Caki2 (cell line): Measurements from ENCODE around the gene TEX53. TPM values are rescaled to one million over a fixed set of nuclear protein-coding genes. Genes with fewer than 3 reads are reported as not detected.

Experiments
- DNase-seq: peaks from one replicate; pipeline ENCODE4 v3.0.0-alpha.2; 2015; ENCODE audit warnings: low read depth
- in situ Hi-C: cut with HindIII; loops from 2 replicates; pipeline ENCODE4 v1.10.0; 2016; ENCODE audit warnings: low sequenced_read_pairs, low pct_unique_long_range_greater_than_20kb, mixed read lengths
- total RNA-seq: library from RNA; depleted of rRNA; stranded (reverse); fragments of >200 nt; shearing (Covaris generic); gene quantifications from 2 replicates; pipeline ENCODE4 v1.2.3, GENCODE V29; 2014; ENCODE audit warnings: low replicate concordance

The TEX53 gene
- total RNA-seq, 1 experiment from 2014 or later = not detected

DNA sequence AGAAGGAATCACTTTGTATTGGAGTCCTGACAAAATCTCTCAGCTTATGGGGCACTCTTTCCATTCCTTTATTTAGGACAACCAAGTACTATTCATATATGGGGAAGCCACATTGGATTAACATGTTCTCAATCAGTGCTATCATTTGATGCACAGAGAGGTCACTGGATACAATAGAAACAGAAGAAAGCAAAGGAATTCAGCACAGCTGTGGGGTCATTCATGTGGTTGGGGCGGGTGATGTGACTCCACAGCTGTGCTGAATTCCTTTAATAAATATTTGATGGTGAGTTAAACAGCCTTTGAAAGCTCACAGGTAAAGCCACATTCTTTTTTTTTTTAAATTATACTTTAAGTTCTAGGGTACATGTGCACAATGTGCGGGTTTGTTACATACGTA, 25.2 kb upstream of the TEX53 start:
- DNase-seq = no peak
- in situ Hi-C loops = no loop called here

DNA sequence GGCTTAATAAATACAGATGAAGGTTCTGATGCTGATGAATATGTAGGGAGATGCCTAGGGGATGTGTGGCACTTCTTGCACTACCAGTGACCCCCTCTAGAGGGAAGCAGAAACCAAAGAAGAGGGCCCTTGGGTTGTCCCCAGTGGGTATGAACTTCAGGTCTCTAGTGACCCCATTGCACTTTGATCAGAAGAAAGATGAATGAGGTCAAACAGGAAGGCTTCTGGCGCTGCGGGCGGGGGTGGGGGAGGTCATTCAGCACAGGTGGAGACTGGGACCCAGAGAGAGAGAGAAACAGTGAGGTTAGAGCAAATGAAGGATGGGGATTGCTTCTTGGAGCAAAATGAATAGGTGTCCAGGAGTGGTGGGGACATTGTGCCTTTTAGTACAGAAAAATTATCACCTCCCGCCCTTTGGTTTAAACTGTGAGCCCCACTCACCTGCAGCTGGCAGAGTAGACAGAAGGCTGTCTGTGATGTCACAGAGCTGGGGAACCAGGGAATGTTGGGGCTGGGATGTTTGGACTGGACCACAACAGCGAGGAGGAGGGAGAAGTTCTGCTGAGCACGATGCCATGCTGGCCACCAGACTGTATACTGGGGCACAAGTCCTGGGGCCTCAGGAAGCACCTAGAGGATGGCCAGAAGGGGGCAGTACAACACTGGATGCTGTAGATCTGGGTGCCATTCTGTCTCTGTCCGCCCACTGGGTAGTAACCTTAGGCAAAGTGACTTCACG, 24.2 kb upstream of the TEX53 start, which contains the start of gene TEX48:
TSS of gene TEX48 (minus strand) at position 599 of the 739 bp plus-strand sequence. CDS start 10,469 bp downstream, outside the sequence.
- in situ Hi-C loops = no loop called here
- peak; percentile 52 for DNase-seq

DNA sequence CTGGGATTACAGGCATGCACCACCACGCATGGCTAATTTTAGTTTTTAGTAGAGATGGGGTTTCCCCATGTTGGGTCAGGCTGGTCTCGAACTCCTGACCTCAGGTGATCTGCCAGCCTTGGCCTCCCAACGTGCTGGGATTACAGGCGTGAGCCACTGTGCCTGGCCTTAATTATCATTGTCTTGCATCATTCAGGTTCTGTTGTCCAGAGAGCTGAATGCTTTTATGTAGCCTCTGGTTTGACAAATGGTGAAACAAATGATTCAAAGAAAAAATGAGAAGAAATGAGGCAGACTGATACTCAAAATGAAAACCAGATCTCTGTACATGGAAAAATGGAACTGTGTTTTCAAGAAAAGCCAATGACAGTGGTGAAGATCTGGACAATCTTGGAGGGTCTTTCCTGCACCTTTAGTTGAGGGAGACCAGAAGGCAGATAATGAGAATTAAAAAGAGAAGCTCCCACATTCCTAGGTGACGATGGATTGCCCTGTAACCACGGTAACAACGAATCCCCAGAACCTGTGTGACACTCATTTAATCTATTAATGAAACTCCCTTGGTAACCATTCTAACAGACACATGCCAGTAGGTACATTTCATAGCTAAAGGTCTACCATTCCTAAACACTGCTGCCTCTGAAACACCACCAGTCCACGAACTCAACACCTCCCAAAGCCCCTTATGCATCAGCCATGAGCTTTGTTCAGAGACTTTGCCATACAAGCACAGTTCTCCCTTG, 22.8 kb upstream of the TEX53 start:
- in situ Hi-C loops = no loop called here
- no peak for DNase-seq

DNA sequence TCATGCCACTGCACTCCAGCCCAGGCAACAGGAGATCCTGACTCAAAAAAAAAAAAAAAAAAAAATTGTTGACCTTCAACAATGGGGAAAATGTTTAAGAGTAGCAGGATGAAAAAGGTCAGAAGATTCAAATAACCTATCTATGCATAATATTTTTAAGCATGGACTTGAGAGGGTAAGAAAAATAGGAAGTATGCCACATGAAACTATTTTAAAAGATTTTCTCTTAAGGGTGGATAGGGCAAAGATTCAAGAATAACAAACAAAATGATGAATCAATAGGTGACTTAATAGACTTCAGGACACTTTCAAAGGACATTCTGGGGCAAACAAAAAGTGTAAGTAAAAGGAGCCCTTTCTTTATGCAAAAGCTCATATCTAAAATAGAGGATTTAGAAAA, 21.2 kb upstream of the TEX53 start:
- in situ Hi-C loops = no loop called here

DNA sequence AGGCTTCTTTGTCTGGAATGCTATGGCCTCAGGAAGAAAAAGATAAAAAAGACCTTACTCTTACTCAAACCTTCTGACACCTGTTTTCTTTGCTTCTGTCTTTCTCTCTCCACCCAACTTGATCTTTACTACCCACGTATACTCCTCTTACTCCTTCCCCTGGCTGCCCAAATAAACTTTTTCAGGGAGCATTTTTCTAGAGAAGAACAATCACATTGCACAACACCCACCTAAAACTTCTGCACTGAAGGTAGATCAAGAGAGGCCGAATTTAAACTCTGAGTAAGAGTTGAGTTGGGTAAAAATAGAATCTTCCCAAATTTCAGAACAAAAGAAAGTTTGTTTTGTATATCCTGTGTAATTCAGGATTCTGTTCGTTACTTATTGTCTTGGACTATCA, 20.5 kb upstream of the TEX53 start:
- in situ Hi-C loops = no loop called here

More for the DNA sequence above, 21.2 kb upstream of the TEX53 start:
- DNase-seq = peak; percentile 65

DNA sequence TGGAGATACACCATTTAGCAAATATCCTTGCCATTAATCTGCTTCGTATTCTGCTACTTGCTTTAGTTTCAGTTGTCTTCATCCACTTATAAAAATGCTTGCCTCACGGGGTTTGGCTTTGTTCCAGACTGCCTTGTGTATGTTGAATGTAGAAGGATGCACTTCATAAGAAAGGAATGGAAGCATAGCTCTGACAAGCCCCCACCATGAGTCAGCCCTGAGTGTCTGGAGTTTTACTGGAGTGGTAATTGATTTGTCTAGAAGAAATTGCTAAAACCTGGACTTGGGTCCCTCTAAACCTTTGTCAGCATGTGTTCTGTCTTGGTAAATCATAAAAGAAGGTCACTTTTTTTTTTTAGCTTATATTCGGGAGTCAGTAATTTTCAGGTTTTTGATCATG, 19.8 kb upstream of the TEX53 start:
- DNase-seq = peak; percentile 94
- in situ Hi-C loops = no loop called here

More for the DNA sequence above, 20.5 kb upstream of the TEX53 start:
- no peak for DNase-seq

DNA sequence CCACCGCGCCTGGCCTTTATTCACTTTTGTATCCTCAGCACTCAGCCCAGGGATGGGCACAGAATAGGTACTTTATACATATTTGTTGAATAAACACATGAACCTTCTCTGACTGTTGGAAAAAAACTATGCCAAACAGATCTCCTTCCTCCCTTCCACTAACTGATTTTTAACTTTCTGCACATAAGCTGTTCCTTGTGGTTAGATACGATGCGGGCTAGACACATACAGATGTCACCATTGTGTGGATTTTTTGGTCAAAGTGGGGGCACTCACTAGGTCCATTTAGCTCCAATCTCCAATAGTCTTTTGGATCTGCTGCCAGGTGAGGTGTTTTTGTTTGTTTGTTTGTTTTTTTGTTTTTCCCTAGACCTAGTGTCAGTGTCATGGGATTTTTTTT, 19.3 kb upstream of the TEX53 start:
- DNase-seq = peak; percentile 32
- in situ Hi-C loops = no loop called here

DNA sequence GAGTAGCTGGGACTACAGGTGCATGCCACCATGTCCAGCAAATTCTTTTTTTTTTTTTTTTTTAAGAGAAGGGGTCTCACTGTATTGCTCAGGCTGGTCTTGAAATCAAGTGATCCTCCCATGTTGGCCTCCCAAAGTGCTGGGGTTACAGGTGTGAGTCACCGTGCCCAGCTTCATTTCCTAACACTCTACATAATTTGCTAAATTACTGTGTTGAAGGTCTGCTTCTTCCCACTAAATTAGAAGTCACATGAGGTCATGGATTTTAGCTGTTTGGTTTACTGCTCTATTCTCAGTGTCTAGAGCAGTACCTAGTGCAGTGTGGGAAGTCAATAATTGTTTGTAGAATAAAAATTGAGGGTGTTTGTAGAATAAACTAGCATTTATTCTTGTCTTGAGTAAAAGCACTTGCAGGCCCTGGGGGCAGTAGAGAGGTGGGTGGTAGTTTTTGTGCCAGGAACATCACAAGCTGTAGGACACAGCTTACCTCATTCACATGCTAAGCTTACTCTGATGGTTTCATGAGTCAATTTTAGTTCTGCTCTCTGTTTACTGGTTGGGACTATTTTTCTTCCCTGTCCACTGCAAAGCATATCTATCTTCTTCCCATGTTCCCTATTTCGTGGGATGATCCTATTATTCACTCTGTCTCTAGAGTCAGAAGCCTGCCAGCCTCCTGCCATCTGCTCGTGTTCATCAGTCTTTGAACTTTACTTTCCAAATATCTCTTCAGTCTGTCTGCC, 17.4 kb upstream of the TEX53 start:
- DNase-seq = no peak
- in situ Hi-C loops = no loop called here

DNA sequence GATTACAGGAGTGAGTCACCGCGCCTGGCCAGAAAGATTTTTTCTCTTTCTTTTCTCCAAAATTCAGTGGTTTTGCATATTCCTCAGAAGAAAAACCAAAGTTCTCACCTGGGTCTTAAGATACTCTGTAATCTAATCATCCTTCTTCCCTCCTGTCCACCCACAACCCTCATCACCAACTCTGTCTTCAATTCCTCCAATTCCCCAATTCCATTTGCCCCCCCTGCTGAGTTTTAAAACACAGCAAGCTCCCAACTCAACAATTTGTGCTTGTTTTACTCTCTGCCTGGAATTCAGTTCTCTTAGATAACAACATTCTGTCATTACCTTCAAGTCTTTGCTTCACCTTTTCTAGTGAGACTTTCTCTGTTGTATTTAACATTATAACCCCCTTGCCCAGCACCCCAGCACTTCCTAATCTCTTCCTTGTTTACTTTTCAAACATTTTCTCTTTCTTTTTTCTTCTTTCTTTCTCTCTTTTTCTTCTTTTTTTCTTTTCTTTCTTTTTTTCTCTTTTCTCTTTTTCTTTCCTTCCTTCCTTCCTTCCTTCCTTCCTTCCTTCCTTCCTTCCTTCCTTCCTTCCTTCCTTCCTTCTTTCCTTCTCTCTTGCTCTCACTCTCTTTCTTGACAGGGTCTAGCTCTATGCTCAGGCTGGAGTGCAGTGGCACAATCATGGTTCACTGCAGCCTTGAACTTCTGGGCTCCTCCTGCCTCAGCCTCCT, 16.6 kb upstream of the TEX53 start:
- DNase-seq = no peak
- in situ Hi-C loops = no loop called here

DNA sequence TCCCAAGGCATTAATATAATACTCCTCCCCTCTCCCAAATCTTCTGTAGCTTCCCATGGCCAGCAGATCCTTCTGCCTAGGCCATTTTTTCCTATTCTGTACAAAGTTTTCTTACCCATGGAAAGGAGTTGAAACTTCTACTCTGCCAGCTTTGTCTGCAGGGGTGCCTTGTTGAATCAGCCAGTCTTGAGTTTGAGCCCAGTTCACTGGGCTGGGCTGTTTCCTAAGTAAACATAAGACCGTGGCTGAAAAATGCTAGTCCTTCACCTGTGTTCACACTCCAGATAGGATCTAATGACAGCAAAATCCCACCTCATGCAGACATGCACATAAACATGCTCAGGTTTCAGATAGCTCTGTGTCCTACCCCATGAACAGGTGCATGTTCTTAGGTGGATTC, 14.0 kb upstream of the TEX53 start:
- in situ Hi-C loops = no loop called here

DNA sequence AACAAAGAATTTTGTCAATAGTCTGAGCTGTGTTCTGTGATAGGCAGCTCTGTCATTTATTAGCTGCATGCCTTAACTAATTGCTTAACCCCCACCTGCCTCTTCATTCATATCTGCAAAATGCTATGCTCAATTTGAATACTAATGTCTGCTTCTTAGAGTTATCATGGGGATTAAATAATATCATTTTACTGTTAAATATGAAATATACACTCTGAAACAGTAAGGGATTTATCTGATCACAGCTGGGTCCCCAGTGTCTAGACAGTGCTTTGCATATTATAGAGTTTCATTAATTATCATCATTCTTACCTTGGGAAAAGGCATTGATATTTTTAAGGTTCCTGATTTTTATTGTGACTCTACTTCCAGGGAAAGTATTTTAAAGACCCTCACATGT, 12.4 kb upstream of the TEX53 start:
- no peak for DNase-seq
- in situ Hi-C loops = no loop called here

More for the DNA sequence above, 14.0 kb upstream of the TEX53 start:
- DNase-seq = no peak

DNA sequence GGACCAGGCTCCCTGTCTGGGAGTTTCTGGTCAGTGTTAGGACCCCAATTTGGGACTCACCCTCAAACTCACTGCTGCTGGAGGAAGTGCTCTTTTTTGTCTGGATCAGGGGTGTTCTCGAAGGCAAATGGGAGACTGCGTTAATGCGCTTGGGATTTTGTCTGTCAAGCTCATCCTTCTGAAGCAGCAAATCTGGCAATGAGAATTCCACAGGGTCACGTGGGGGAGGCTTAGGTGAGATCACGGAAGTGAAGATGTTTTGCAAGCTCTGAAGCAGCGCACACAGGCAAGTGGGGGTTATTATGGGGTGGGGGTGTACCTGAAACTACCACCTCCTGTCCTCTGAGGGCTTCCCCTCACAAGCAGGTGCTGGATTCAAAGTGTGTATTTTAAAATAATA, 10.5 kb upstream of the TEX53 start:
- in situ Hi-C loops = no loop called here
- no peak for DNase-seq

DNA sequence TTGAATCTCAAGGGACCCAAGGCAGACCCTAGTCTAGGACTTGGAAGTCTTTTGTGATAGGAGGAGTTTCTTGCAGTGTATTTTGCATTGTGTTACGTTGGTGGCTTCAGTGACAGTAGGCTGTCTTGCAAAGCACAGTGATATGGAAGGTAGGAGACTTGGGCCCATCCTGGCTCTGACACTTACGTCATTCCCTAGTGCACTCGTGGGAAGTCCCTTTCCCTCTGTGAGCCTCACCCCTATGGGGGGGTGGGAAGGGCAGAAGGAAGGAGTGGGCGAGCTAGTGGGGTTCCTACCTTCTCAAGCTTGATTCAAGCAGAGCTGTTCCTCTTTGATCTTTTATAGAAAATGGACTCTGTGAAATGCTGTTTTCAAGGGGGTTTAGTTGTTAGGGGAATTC, 9.2 kb upstream of the TEX53 start:
- in situ Hi-C loops = no loop called here
- no peak for DNase-seq

DNA sequence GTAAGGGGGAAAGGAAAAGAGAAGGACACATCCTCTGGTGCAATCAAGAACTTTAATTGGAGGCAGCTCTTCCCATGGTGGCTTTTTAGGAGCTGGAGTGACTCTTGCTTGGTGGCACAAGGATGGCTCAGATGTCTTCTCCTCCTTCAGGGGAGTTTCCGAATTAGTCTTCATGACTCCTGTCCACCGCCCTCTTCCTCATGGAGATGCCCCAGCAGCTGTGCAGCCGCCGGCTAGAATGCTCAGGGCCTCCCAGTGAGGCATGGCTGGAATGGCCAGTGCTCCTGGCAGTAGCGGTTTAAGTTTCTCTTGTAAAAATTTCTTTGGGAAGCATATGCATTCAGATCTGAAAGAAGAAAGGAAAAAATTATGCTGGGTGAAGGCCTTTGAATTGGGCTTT, 8.8 kb upstream of the TEX53 start:
- in situ Hi-C loops = no loop called here
- no peak for DNase-seq

DNA sequence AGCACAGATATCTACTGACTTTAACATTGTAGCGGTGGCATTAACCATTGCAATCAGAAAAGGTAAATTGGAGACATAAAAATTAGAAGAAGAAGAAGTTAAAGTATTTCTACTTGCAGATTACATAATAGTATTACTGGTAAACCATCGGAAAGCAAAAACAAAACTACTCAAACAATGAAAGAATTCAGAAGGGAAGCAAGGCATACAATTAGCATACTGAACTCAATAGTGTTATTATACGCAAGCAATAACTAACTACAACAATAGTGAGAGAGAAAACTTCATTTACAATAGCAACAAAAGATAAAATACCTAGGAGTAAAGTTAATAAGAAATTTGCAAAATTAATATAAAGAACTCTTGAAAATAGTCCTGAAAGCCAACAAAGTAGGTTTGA, 6.6 kb upstream of the TEX53 start:
- in situ Hi-C loops = no loop called here
- no peak for DNase-seq

DNA sequence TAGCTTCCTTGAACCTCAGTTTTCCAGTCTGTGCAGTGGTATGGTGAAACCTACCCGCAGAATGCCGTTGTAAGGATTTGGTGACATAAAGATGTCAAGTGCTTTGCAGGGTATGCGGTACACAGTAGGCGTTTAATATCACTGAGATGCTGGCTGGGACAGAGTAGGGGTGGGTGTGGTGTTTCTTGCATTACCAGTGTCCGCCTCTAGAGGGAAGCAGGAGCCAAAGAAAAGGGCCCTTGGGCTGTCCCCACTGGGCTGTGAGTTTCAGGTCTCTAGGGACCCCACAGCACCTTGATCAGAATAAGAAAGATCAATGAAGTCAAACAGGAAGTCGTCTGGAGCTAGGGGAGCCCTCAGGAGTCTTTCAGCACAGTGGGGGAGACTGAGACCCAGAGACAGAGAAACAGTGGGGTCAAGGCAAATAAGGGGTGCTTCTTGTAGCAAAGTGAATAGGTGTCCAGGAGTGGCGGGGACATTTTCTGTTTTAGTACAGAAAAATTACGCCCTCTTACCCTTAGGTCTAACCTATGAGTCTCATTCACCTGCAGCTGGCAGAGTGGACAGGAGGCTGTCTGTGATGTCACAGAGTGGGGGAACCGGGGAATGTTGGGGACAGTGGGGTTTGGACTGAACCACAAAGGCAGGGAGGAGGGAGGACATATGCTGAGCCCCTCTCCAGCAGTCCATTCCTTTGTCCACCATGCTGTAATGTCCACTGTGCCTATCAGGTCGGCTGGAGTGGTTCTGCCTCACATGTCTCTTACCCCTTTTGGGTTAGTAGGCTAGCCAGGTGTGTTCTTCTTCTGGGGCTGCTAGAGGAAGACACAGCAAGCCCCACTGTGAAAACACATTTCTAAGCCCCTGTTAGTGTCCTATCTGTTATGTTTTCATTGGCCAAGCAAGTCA, 4.7 kb upstream of the TEX53 start:
- in situ Hi-C loops = no loop called here
- peak; percentile 46 for DNase-seq

DNA sequence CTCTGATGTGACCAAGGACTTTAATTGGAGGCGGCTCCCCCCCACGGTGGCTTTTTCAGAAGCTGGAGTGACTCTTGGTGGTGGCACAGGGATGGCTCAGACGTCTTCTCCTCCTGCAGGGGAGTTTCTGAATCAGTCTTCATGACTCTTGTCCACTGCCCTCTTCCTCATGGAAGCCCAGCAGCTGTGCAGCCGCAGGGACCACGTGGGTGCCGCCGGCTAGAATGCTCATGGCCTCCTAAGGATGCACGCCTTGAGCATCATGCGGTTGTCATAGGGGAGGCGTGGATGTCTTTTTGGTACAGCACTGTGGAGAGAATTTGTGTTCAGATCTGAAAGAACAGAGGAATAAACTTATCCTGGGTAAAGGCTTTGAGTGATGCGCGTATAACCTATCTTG, 1.3 kb downstream of the TEX53 start:
- DNase-seq = no peak
- in situ Hi-C loops = no loop called here

DNA sequence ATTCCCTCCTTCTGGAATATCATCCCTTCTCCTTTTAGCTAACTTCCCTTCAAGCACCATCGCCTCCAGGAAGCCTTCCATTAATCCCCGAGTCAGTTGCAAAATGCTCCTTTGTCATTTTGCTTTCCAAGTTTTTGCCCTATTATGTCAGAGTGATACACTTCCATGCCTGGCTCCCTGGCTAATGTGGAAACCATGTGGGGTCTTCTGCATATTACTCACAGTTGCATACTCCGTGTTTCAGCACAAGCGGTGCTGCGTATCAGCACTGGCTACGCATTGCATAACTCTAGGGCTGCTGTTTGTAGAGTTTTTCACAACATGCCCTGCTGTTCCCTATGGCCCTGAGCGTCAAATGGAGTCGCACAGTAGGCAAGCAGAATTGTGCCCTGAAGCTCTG, 1.9 kb downstream of the TEX53 start:
- in situ Hi-C loops = no loop called here
- DNase-seq = no peak
